ENCODE results near the gene SREBF2.

SREBF2 gene

DNA sequence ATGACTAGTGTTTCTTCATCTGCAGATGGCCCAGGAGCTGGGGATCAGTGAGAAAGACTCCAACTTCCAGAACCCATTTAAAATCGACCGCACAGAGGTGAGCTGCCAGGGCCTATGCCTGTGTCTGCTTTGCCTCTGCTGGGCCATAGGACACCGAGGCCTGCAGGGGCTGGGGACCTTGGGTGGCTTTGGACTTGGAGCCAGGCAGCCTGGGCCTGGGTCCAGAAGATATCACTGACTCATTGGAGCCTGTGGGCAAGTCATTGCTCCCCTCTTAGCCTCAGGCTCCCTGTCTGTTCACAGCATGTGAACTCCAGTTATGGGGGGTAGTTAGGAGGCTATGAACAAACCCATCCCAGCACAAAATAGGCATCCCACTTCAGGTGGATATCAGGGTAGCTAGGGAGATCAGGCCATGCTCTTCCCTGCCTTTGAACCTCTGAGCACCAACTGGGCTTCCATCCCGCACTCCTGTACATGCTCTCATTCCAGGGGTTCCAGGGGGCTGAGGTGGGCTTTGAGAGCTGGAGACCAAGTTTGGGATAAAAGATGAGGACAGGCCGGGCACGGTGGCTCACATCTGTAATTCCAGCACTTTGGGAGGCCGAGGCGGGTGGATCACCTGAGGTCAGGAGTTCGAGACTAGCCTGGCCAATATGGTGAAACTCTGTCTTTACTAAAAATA is 19.0 kb upstream of the SREBF2 start:
- no peaks in the 10 kb centered on the region for H3K27me3 ChIP-seq (ENCODE audit: insufficient read depth, low read length, poor library complexity, severe bottlenecking)
- H3K9me2 ChIP-seq (replicated peaks; ENCODE audit: low read depth, low read length), result no peaks in the 10 kb centered on the region
- H3F3A ChIP-seq (ENCODE audit: low read depth), result no peaks in the 10 kb centered on the region
- no peak overlapping the region for H3K4me3 ChIP-seq (ENCODE audit: low read length, poor library complexity, severe bottlenecking)
- no peaks in the 10 kb centered on the region for H3K4me1 ChIP-seq (ENCODE audit: insufficient read depth, low read length, poor library complexity, severe bottlenecking)
- H2AFZ ChIP-seq (ENCODE audit: low read length), result no peak overlapping the region
- H3K4me2 ChIP-seq (ENCODE audit: low read depth, low read length, poor library complexity, severe bottlenecking), result no peak overlapping the region
- no peak overlapping the region for H3K9ac ChIP-seq (ENCODE audit: low read depth, low read length, poor library complexity, severe bottlenecking)
- H4K20me1 ChIP-seq (ENCODE audit: insufficient read depth, low read length, poor library complexity, severe bottlenecking), result no peaks in the 10 kb centered on the region
- TF ChIP-seq EZH2phosphoT487 (IDR thresholded peaks at IDR 0.05; ENCODE audit: borderline replicate concordance), result no peak
- TF ChIP-seq, protein P1, sequence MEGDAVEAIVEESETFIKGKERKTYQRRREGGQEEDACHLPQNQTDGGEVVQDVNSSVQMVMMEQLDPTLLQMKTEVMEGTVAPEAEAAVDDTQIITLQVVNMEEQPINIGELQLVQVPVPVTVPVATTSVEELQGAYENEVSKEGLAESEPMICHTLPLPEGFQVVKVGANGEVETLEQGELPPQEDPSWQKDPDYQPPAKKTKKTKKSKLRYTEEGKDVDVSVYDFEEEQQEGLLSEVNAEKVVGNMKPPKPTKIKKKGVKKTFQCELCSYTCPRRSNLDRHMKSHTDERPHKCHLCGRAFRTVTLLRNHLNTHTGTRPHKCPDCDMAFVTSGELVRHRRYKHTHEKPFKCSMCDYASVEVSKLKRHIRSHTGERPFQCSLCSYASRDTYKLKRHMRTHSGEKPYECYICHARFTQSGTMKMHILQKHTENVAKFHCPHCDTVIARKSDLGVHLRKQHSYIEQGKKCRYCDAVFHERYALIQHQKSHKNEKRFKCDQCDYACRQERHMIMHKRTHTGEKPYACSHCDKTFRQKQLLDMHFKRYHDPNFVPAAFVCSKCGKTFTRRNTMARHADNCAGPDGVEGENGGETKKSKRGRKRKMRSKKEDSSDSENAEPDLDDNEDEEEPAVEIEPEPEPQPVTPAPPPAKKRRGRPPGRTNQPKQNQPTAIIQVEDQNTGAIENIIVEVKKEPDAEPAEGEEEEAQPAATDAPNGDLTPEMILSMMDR (conservative IDR thresholded peaks at IDR 0.05; ENCODE audit: low read length), result no peak
- H3K36me3 ChIP-seq (ENCODE audit: insufficient read depth, low read length), result peaks cover 50% of the 10 kb centered on the region; the same call in 1 of the 2 replicates
- H3K9me3 ChIP-seq (ENCODE audit: insufficient read depth, low read depth, low read length), result no peaks in the 10 kb centered on the region
- H3K79me2 ChIP-seq (ENCODE audit: insufficient read depth, low read length), result peaks cover 26% of the 10 kb centered on the region; the same call in 1 of the 2 replicates

DNA sequence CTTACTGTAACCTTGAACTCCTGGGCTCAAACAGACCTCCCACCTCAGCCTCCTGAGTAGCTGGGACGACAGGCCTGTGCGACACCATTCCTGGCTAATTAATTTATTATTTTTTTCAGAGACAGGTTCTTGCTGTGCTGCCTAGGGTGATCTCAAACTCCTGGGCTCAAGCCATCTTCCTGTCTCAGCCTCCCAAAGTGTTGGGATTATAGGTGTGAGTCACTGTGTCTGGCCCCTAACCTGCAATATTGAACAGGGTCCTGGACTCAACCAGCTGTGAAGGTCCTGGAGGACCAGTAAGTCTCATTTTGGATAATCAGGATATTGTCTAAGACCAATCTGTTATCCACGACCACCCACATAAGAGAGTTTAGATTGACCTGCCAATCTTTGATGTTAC is 17.2 kb upstream of the SREBF2 start:
- H3K4me1 ChIP-seq (ENCODE audit: insufficient read depth, low read length, poor library complexity, severe bottlenecking), result no peaks in the 10 kb centered on the region
- no peak for TF ChIP-seq EZH2phosphoT487 (IDR thresholded peaks at IDR 0.05; ENCODE audit: borderline replicate concordance)
- TF ChIP-seq, protein P1 (conservative IDR thresholded peaks at IDR 0.05; ENCODE audit: low read length), result no peak

DNA sequence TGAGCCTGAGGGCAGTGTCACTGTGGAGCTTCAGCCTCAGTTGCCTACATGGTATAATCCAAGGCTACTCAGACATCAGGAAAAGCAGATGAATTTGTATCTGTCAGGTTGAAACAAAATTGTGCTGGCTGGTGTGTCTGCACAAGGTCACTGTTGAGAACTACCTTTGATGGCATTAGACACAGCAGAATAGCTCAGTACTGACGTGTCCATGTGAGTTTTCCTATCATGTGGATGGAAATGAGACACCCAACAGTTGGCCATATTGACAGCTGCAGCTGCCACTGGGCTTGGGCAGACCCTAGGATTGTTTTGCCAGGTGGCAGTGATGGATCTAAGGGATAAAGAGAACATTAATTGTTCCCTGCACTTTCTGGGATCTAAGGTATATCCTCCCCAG is 16.7 kb upstream of the SREBF2 start:
- Histone ChIP-seq H4K20me1 (ENCODE audit: insufficient read depth, low read length, poor library complexity, severe bottlenecking) (no peaks in the 10 kb centered on the region), H2AFZ (ENCODE audit: low read length) (no peak overlapping the region), H3K9ac (ENCODE audit: low read depth, low read length, poor library complexity, severe bottlenecking) (no peak overlapping the region), H3K27me3 (ENCODE audit: insufficient read depth, low read length, poor library complexity, severe bottlenecking) (no peaks in the 10 kb centered on the region), H3K4me1 (ENCODE audit: insufficient read depth, low read length, poor library complexity, severe bottlenecking) (no peaks in the 10 kb centered on the region), H3K4me3 (ENCODE audit: low read length, poor library complexity, severe bottlenecking) (no peak overlapping the region), H3K79me2 (ENCODE audit: insufficient read depth, low read length) (peaks cover 14% of the 10 kb centered on the region; the same call in 1 of the 2 replicates), H3F3A (ENCODE audit: low read depth) (no peaks in the 10 kb centered on the region), H3K9me2 (replicated peaks; ENCODE audit: low read depth, low read length) (no peaks in the 10 kb centered on the region), H3K9me3 (ENCODE audit: insufficient read depth, low read depth, low read length) (no peaks in the 10 kb centered on the region), H3K36me3 (ENCODE audit: insufficient read depth, low read length) (peaks cover 43% of the 10 kb centered on the region; the same call in 1 of the 2 replicates), H3K4me2 (ENCODE audit: low read depth, low read length, poor library complexity, severe bottlenecking) (no peak overlapping the region)
- TF ChIP-seq, protein P1 (conservative IDR thresholded peaks at IDR 0.05; ENCODE audit: low read length), result no peak
- TF ChIP-seq EZH2phosphoT487 (IDR thresholded peaks at IDR 0.05; ENCODE audit: borderline replicate concordance), result no peak

More for the DNA sequence above, 17.2 kb upstream of the SREBF2 start:
- Histone ChIP-seq H3K4me2 (ENCODE audit: low read depth, low read length, poor library complexity, severe bottlenecking) (no peak overlapping the region), H3K9ac (ENCODE audit: low read depth, low read length, poor library complexity, severe bottlenecking) (no peak overlapping the region), H3K9me2 (replicated peaks; ENCODE audit: low read depth, low read length) (no peaks in the 10 kb centered on the region), H2AFZ (ENCODE audit: low read length) (no peak overlapping the region), H3K9me3 (ENCODE audit: insufficient read depth, low read depth, low read length) (no peaks in the 10 kb centered on the region), H3K4me3 (ENCODE audit: low read length, poor library complexity, severe bottlenecking) (no peak overlapping the region), H3F3A (ENCODE audit: low read depth) (no peaks in the 10 kb centered on the region), H3K36me3 (ENCODE audit: insufficient read depth, low read length) (peaks cover 43% of the 10 kb centered on the region; the same call in 1 of the 2 replicates), H4K20me1 (ENCODE audit: insufficient read depth, low read length, poor library complexity, severe bottlenecking) (no peaks in the 10 kb centered on the region), H3K79me2 (ENCODE audit: insufficient read depth, low read length) (peaks cover 14% of the 10 kb centered on the region; the same call in 1 of the 2 replicates), H3K27me3 (ENCODE audit: insufficient read depth, low read length, poor library complexity, severe bottlenecking) (no peaks in the 10 kb centered on the region)

Data from Loucy (cell line).